A549 (cell line): ENCODE data around the gene ANKRD63.

Experiments
- CHD4 ChIP-seq: fragments of 200-600 bp; sonication (generic); IDR thresholded peaks from 2 replicates; pipeline ENCODE4 v1.6.1; 2016; ENCODE audit warnings: antibody characterized with exemption, mild to moderate bottlenecking, borderline replicate concordance
- CTCF ChIP-seq: fragments of >200 bp; sonication (Bioruptor Twin); formaldehyde crosslinking; IDR thresholded peaks from 3 replicates; pipeline ENCODE4 v1.5.1; 2016
- EP300 ChIP-seq, 2 experiments: fragments of >200 bp; sonication (Bioruptor Twin); formaldehyde crosslinking; IDR thresholded peaks; 2 replicates in 1 of 2; 3 replicates in 1 of 2; pipeline ENCODE4 v1.6.1; 2016 to 2017
- JUNB ChIP-seq: fragments of >200 bp; sonication (Bioruptor Twin); formaldehyde crosslinking; IDR thresholded peaks from 2 replicates; pipeline ENCODE4 v1.6.1; 2016
- POLR2A ChIP-seq: IDR thresholded peaks from 2 replicates; pipeline ENCODE4 v1.6.1; 2012; ENCODE audit warnings: mild to moderate bottlenecking, low read length
- RARB ChIP-seq: fragments of 250-450 bp; sonication (Bioruptor Pico); IDR thresholded peaks from 2 replicates; pipeline ENCODE4 v1.8.0; 2021; ENCODE audit warnings: mild to moderate bottlenecking, moderate library complexity
- RNF2 ChIP-seq: fragments of 200-600 bp; sonication (generic); IDR thresholded peaks from 2 replicates; pipeline ENCODE4 v1.6.1; 2016; ENCODE audit warnings: low read depth, mild to moderate bottlenecking, antibody characterized with exemption, moderate library complexity, borderline replicate concordance
- SREBF2 ChIP-seq: fragments of 450-650 bp; IDR thresholded peaks from 2 replicates; pipeline ENCODE4 v1.6.1; 2014; ENCODE audit warnings: mild to moderate bottlenecking, moderate library complexity
- TP53 ChIP-seq: fragments of 250-450 bp; sonication (Bioruptor Pico); IDR thresholded peaks from 2 replicates; pipeline ENCODE4 v1.5.0; 2021; ENCODE audit warnings: mild to moderate bottlenecking, moderate library complexity
- ZC3H11A ChIP-seq: fragments of 450-650 bp; IDR thresholded peaks from 2 replicates; pipeline ENCODE4 v1.6.1; 2014; ENCODE audit warnings: antibody characterized with exemption, mild to moderate bottlenecking

DNA sequence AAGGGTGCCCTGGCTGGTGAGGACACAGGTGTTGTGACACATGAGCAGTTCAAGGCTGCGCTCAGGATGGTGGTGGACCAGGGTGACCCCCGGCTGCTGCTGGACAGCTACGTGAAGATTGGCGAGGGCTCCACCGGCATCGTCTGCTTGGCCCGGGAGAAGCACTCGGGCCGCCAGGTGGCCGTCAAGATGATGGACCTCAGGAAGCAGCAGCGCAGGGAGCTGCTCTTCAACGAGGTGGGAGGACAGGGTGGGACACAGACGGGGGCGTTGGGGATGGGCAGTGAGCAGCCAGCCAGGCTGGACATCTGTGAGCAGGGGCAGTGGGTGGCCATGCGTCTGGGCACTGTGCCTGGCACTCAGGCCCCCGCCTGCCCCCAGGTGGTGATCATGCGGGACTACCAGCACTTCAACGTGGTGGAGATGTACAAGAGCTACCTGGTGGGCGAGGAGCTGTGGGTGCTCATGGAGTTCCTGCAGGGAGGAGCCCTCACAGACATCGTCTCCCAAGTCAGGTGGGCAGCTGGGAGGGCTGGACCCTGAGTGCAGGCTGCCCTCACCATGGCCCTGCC is 10.3 kb downstream of the ANKRD63 start:
- no peak for TF ChIP-seq ZC3H11A
- no peak for TF ChIP-seq SREBF2
- TF ChIP-seq CTCF = peak; percentile 16; the same call in 1 of the 3 replicates
- no peak for TF ChIP-seq RNF2
- no peak for TF ChIP-seq CHD4
- no peak for TF ChIP-seq POLR2A
- TF ChIP-seq RARB (CRISPR knock-in tag) = no peak
- no peak for TF ChIP-seq JUNB
- no peak for TF ChIP-seq TP53 (CRISPR knock-in tag)
- no peak for TF ChIP-seq EP300 (IDR thresholded peaks at IDR 0.05)
